T-cell (primary cell): ENCODE data around the gene CHMP4A. TPM values are rescaled to one million over a fixed set of nuclear protein-coding genes. Genes with fewer than 3 reads are reported as not detected.

Source experiments
- ATAC-seq, 4 experiments: fragments of 200-7000 bp in 3 of 4; fragments of 150-1000 bp in 1 of 4; cut with Tn5 transposase; replicated peaks in 1 of 4; 1 replicate in 3 of 4; 2 replicates in 1 of 4; pipeline ENCODE4 v1.10.0; 2021; ENCODE audit warnings: moderate library complexity in 3 of 4, mild to moderate bottlenecking in 2 of 4, moderate number of reproducible peaks in 1 of 4
- CTCF ChIA-PET, 2 donors: fragments of 300-600 bp; sonication (Branson Sonifier 250); formaldehyde crosslinking; loops; one replicate each; lab custom pipeline; 2022; ENCODE audit warnings: antibody characterized with exemption in 2 of 2; lab: Charles Lee
- POLR2A ChIA-PET, 2 donors: fragments of 300-600 bp; sonication (Branson Sonifier 250); formaldehyde crosslinking; loops; one replicate each; lab custom pipeline; 2022; ENCODE audit warnings: antibody characterized with exemption in 2 of 2; lab: Charles Lee
- DNase-seq, 35 experiments: peaks; one replicate each; pipeline versions ENCODE4 v3.0.0 to v3.0.0-alpha.2; 2013 to 2023
- H3K27ac ChIP-seq: one replicate; pipeline ENCODE4 v1.5.1; 2013; ENCODE audit warnings: low read length
- H3K27me3 ChIP-seq, 2 experiments: replicated peaks in 1 of 2; 1 replicate in 1 of 2; 2 replicates in 1 of 2; pipeline versions ENCODE4 v1.6.1 to v1.7.0; 2013; ENCODE audit warnings: low read length in 1 of 2, mixed read lengths in 1 of 2; ENCODE audit not compliant: control insufficient read depth in 2 of 2, insufficient read depth in 2 of 2; ENCODE audit errors: extremely low read depth in 1 of 2
- H3K36me3 ChIP-seq, 2 donors: 1 replicate in 1 of 2; 2 replicates in 1 of 2; pipeline versions ENCODE4 v1.6.1 to v1.7.0; 2013; ENCODE audit warnings: low read length in 1 of 2; ENCODE audit not compliant: control insufficient read depth in 2 of 2, insufficient read depth in 1 of 2; ENCODE audit errors: extremely low read depth in 1 of 2
- H3K4me1 ChIP-seq, 2 experiments: 1 replicate in 1 of 2; 2 replicates in 1 of 2; pipeline versions ENCODE4 v1.6.1 to v1.7.0; 2013; ENCODE audit warnings: low read length in 2 of 2, mixed read lengths in 1 of 2; ENCODE audit not compliant: insufficient read depth in 2 of 2, control insufficient read depth in 1 of 2; ENCODE audit errors: extremely low read depth in 1 of 2
- H3K4me3 ChIP-seq, 2 donors: 1 replicate in 1 of 2; 2 replicates in 1 of 2; pipeline versions ENCODE4 v1.5.1 to v1.7.0; 2013; ENCODE audit warnings: mild to moderate bottlenecking in 2 of 2, low read length in 1 of 2, moderate library complexity in 1 of 2; ENCODE audit not compliant: control insufficient read depth in 1 of 2; ENCODE audit errors: extremely low read depth in 1 of 2
- H3K9me3 ChIP-seq: 2 replicates; pipeline ENCODE4 v1.7.0; 2013
- H3K27ac Mint-ChIP-seq, 2 donors: one replicate each; pipeline ENCODE4 v1.8.0; 2020 to 2021; ENCODE audit warnings: mild to moderate bottlenecking in 2 of 2, mixed read lengths in 2 of 2
- H3K27me3 Mint-ChIP-seq, 2 donors: one replicate each; pipeline ENCODE4 v1.8.0; 2021 to 2022; ENCODE audit warnings: mixed read lengths in 2 of 2
- H3K36me3 Mint-ChIP-seq: one replicate; pipeline ENCODE4 v1.8.0; 2021; ENCODE audit warnings: mixed read lengths
- H3K4me1 Mint-ChIP-seq, 3 donors: one replicate each; pipeline ENCODE4 v1.8.0; 2020 to 2022; ENCODE audit warnings: mixed read lengths in 3 of 3, mild to moderate bottlenecking in 1 of 3
- H3K4me3 Mint-ChIP-seq, 3 donors: one replicate each; pipeline ENCODE4 v1.8.0; 2020 to 2022; ENCODE audit warnings: mild to moderate bottlenecking in 3 of 3, mixed read lengths in 3 of 3, moderate library complexity in 3 of 3
- H3K9me3 Mint-ChIP-seq, 3 donors: one replicate each; pipeline ENCODE4 v1.8.0; 2020 to 2022; ENCODE audit warnings: mixed read lengths in 3 of 3
- WGBS: methylation state at CpG from one replicate; pipeline ENCODE4 v1.1.5; 2013; ENCODE audit warnings: missing lambda C conversion rate; ENCODE audit not compliant: insufficient coverage; 5-methylcytosine and 5-hydroxymethylcytosine counted together
- total RNA-seq, 35 experiments: library from RNA in 6 of 35; stranded (reverse) in 6 of 35; fragments of 120-200 nt in 1 of 35; gene quantifications; one replicate each; pipeline versions ENCODE4 v1.2.1 to v1.2.4 and lab custom pipeline; 2013 to 2026

Gene CHMP4A
- total RNA-seq, 5 donors from 2014 or later (not counting 1 experiment from before 2014, with no cell fraction given): 81.9 to 99.6 (median 92.8) TPM

- Histone ChIP-seq H3K27me3 (no peaks in the 10 kb centered on the region), H3K9me3 (no peaks in the 10 kb centered on the region), H3K4me3 (peak overlapping the region; percentile 76 to 98), H3K36me3 (peaks cover 12 to 18% of the 10 kb centered on the region in 2 donors), H3K4me1 (peaks cover 14 to 43% of the 10 kb centered on the region in 2 experiments), H3K27ac (peak overlapping the region; percentile 98)
- H3K27ac Mint-ChIP-seq: peak overlapping the region; percentile 96 to 98
- DNase-seq (peak in 1 of 35 experiments; percentile 36), ATAC-seq (no peak)
- H3K36me3 Mint-ChIP-seq: peaks cover 27% of the 10 kb centered on the region
- POLR2A ChIA-PET: interaction anchor here (0.7 to 3.7 kb wide), 8 partner anchors 12 to 82 kb away, joined by 3 to 17 read pairs (median 4); partner anchors contain the start of genes CHMP4A (in 1 of the 2), DCAF11 (in 1 of the 2), MDP1 (in 1 of the 2) and NRL (in 1 of the 2)
- peaks cover 50 to 69% (median 56%) of the 10 kb centered on the region in 3 donors for H3K4me1 Mint-ChIP-seq
- H3K27me3 Mint-ChIP-seq: no peaks in the 10 kb centered on the region
- WGBS: 26% methylated on average over 17 of the region's 33 CpGs
- CTCF ChIA-PET: interaction anchor here in 1 of 2 donors (1.1 kb wide), 1 partner anchor 41 kb away, joined by 3 read pairs; no protein-coding TSS in a partner anchor
- no peaks in the 10 kb centered on the region for H3K9me3 Mint-ChIP-seq
- H3K4me3 Mint-ChIP-seq: peak overlapping the region; percentile 87 to 93 (median 92)
Measured at GRCh38 chr14:24196071-24197055, 16.9 kb downstream of the CHMP4A start.

GRCh38 chr14:24195186-24196070 lies 17.9 kb downstream of the CHMP4A start, which contains the start of gene TM9SF1:
Gene TM9SF1, minus strand, starts transcription at chr14:24195441. Its CDS starts 422 bp downstream, at chr14:24195019.
- H3K4me3 Mint-ChIP-seq: peak within 1 kb of the TSS; percentile 87 to 93 (median 92)

DNA sequence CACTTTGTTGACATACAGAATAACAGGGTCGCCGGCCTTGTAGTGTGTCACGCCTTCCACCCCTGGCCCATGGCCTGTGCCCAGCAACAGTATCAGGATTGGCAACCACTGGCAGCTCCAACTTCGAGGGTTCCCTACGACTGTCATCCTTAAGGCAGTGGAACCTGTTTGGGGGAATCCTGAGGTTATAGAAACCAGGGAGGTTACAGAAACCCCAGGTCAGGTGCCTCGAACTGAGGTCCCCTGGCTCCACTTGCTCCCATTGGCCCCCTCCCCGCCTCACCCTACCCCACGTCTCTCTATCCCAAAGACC lies 18.5 kb downstream of the CHMP4A start:
- Histone ChIP-seq H3K4me1 (peaks cover 14 to 43% of the 10 kb centered on the region in 2 experiments), H3K27me3 (no peaks in the 10 kb centered on the region), H3K4me3 (peak overlapping the region; percentile 76 to 98), H3K36me3 (peaks cover 12 to 26% of the 10 kb centered on the region in 2 donors), H3K27ac (peak overlapping the region; percentile 98), H3K9me3 (no peaks in the 10 kb centered on the region)
- CTCF ChIA-PET: interaction anchor here in 1 of 2 donors (1.4 kb wide), 1 partner anchor 237 kb away, joined by 5 read pairs; no protein-coding TSS in a partner anchor
- peaks cover 25% of the 10 kb centered on the region for H3K36me3 Mint-ChIP-seq
- H3K4me1 Mint-ChIP-seq: peaks cover 50 to 64% (median 61%) of the 10 kb centered on the region in 3 donors
- POLR2A ChIA-PET: interaction anchor here in 1 of 2 donors (0.7 to 3.7 kb wide), 3 partner anchors 10 to 17 kb away, joined by 3 to 17 read pairs (median 16); partner anchors contain the start of gene CHMP4A
- no peak for ATAC-seq
- no peaks in the 10 kb centered on the region for H3K27me3 Mint-ChIP-seq
- 70% methylated on average over 7 of the region's 8 CpGs for WGBS
- peak overlapping the region; percentile 96 to 98 for H3K27ac Mint-ChIP-seq
- DNase-seq: no peak
- no peaks in the 10 kb centered on the region for H3K9me3 Mint-ChIP-seq
- H3K4me3 Mint-ChIP-seq: peak overlapping the region; percentile 87 to 93 (median 92)

More at GRCh38 chr14:24195186-24196070, 17.9 kb downstream of the CHMP4A start, which contains the start of gene TM9SF1:
- H3K9me3 ChIP-seq: no peaks in the 10 kb centered on the region
- peaks cover 14 to 43% of the 10 kb centered on the region in 2 experiments for H3K4me1 ChIP-seq
- DNase-seq (peak; percentile 79 to 93 (median 89)), ATAC-seq (peak; percentile 91 to 94 (median 93))
- H3K27me3 ChIP-seq: no peaks in the 10 kb centered on the region
- peak within 1 kb of the TSS; percentile 76 to 98 for H3K4me3 ChIP-seq
- H3K27ac ChIP-seq: peak within 1 kb of the TSS; percentile 98
- Mint-ChIP-seq H3K27me3 (no peaks in the 10 kb centered on the region), H3K27ac (peak within 1 kb of the TSS; percentile 96 to 98), H3K9me3 (no peaks in the 10 kb centered on the region), H3K4me1 (peaks cover 49 to 68% (median 57%) of the 10 kb centered on the region in 3 donors), H3K36me3 (peaks cover 25% of the 10 kb centered on the region)
- CTCF ChIA-PET: interaction anchor here (1.1 to 1.4 kb wide), 2 partner anchors 40 to 236 kb away, joined by 3 to 5 read pairs; no protein-coding TSS in a partner anchor
- POLR2A ChIA-PET: interaction anchor here (0.6 to 3.7 kb wide), 11 partner anchors 10 to 203 kb away, joined by 3 to 17 read pairs (median 4); partner anchors contain the start of genes CHMP4A (in 1 of the 2), DCAF11 (in 1 of the 2), MDP1 (in 1 of the 2) and NRL (in 1 of the 2)
- H3K36me3 ChIP-seq: peaks cover 12 to 22% of the 10 kb centered on the region in 2 donors
- WGBS: under 1% methylated on average over 89 of the region's 89 CpGs

DNA sequence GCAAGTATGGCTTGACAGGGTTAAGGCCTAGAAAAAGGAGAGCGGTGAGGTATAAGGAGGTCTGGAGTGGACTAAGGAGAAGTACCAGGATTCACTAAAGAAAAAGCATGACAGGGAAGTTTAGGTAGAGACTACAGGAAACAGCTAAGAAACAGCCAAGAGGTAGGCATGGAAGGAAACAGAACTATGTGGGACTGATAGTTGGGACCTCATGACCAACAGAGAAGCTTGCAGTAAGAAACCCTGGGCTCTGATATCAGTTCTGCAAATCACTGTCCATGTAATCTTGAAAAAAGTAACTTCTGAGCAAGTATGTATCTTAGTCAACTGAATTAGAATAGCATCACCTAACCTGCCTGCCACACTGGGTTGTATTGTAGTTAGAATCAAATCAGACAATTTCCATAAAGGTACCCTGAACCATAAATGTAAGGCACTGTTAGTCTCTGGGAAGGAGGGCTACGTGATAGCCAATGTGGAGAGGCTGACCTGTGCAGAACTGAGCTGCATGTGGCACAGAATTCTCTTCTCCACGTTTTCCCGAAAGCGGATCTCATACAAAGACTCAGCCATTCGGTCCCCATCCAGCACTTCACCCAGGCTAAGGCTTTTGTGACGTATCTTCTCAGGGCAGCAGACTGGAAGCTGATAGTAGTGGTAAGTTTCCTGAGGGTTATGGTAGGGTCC lies 19.0 kb downstream of the CHMP4A start:
- 100% methylated on average over 2 of the region's 7 CpGs for WGBS
- Mint-ChIP-seq H3K27ac (peak overlapping the region; percentile 96 to 98), H3K4me1 (peaks cover 52 to 63% (median 61%) of the 10 kb centered on the region in 3 donors), H3K27me3 (no peaks in the 10 kb centered on the region), H3K9me3 (no peaks in the 10 kb centered on the region), H3K36me3 (peaks cover 25% of the 10 kb centered on the region), H3K4me3 (peak overlapping the region; percentile 87 to 93 (median 92))
- ChIA-PET CTCF (interaction anchor here in 1 of 2 donors (0.5 to 1.4 kb wide), 2 partner anchors 20 to 237 kb away, joined by 4 to 5 read pairs; no protein-coding TSS in a partner anchor), POLR2A (interaction anchor here in 1 of 2 donors (2.6 to 3.7 kb wide), 2 partner anchors 14 to 18 kb away, joined by 16 to 17 read pairs; partner anchors contain the start of gene CHMP4A)
- DNase-seq (no peak), ATAC-seq (no peak)
- Histone ChIP-seq H3K9me3 (no peaks in the 10 kb centered on the region), H3K4me1 (peaks cover 14 to 42% of the 10 kb centered on the region in 2 experiments), H3K4me3 (peak overlapping the region; percentile 76 to 98), H3K27ac (peak overlapping the region; percentile 98), H3K36me3 (peaks cover 15 to 26% of the 10 kb centered on the region in 2 donors), H3K27me3 (no peaks in the 10 kb centered on the region)

GRCh38 chr14:24192933-24193332 lies 20.4 kb downstream of the CHMP4A start:
- ChIA-PET POLR2A (no interaction called here), CTCF (no interaction called here)
- ATAC-seq (no peak), DNase-seq (no peak)
- Mint-ChIP-seq H3K4me1 (peaks cover 55 to 63% (median 60%) of the 10 kb centered on the region in 3 donors), H3K4me3 (peak overlapping the region in 1 of 3 donors; percentile 26), H3K36me3 (peaks cover 17% of the 10 kb centered on the region), H3K27me3 (no peaks in the 10 kb centered on the region), H3K9me3 (no peaks in the 10 kb centered on the region), H3K27ac (peak overlapping the region in 1 of 2 donors; percentile 79)
- Histone ChIP-seq H3K4me1 (peaks cover 14 to 48% of the 10 kb centered on the region in 2 experiments), H3K4me3 (no peak overlapping the region), H3K9me3 (no peaks in the 10 kb centered on the region), H3K27me3 (no peaks in the 10 kb centered on the region), H3K27ac (no peak overlapping the region), H3K36me3 (peaks cover 15 to 23% of the 10 kb centered on the region in 2 donors)
- 89% methylated on average over 9 of the region's 15 CpGs for WGBS
